Measurements from ENCODE around the gene GAGE12H.
"Not testable (repeated sequence)": the region's sequence is repeated elsewhere in the genome, so short reads cannot be mapped to it uniquely, and the experiment has no call there.

GRCh38 chrX:49570100-49570499 lies 9.6 kb upstream of the GAGE12H start, which contains the start of gene GAGE12G:
- not testable (repeated sequence) for TF ChIP-seq EZH2 (IDR thresholded peaks at IDR 0.05; ENCODE audit: low read length); CTCF (optimal IDR thresholded peaks at IDR 0.05 in 1 of 3, IDR thresholded peaks at IDR 0.05 in 1 of 3, conservative IDR thresholded peaks at IDR 0.05 in 1 of 3; ENCODE audit: extremely low read depth in 1 of 3, insufficient read depth in 2 of 3, low read length in 3 of 3)

Data from keratinocyte (primary cell).